ENCODE data around the gene BCL11A.

BCL11A gene

DNA sequence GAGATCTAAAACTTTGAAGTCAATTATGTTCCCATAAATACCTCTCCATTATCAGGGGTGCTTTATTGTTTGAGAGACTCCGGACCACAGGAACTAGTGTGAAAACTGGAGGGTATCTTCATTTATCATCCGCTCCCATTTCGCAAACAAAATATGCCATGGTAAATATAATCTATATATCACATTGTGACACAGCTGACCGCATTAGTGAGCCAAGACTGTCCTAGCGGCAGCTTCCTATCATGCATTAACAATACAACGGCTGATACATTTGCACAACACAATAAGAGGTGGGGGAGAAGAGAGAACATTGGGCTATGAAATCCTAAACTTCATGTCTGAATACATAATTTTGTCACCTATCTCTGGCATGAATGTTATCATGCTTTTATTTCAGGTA lies 29.5 kb downstream of the BCL11A start:
- DNase-seq = no peak

- no peak for DNase-seq
These were observed 31.0 kb downstream of the BCL11A start for GRCh38 chr2:60522462-60522861.

DNA sequence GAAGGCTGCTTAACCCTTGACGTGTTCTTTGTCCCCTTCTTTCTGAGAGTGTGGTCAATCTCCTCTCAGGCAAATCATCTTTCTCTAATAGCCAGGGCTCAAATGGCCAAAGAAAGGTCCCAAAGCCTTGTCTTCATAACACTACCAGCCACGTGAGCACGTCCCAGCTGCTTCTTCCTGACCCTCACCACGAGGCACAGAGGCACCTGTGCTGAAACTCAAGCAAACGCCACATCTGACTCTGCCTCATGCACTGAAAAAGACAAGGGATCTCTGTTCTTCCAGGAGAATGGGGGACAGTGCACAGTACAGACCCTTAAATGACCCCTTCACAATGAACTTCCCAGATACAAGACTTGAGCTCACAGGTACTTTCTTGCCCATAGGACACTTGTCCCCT lies 31.8 kb downstream of the BCL11A start:
- DNase-seq = no peak

GRCh38 chr2:60520917-60521539 lies 32.4 kb downstream of the BCL11A start:
- DNase-seq = no peak

- no peak for DNase-seq
These were observed 33.1 kb downstream of the BCL11A start for GRCh38 chr2:60520151-60520876.

GRCh38 chr2:60519231-60519863 lies 34.1 kb downstream of the BCL11A start:
- DNase-seq = no peak

DNA sequence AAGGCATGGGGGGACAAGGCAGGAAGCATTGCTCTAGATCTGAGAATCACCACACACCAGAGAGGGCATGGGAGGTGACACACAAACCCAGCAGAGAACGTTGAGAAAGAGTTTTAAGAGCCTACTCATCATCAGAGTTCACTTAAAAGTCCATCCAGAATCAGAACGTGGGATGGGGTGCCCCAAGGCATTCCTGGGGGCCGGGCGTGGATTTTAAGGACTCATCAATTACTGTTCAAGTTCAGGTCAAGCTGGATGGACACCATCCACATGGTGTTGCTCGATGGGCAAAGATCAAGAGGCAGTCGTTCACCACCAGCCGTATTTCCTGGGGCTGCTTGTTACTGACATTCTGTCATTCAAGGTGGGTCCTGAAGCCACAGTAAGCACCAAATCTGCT lies 34.9 kb downstream of the BCL11A start:
- no peak for DNase-seq

DNA sequence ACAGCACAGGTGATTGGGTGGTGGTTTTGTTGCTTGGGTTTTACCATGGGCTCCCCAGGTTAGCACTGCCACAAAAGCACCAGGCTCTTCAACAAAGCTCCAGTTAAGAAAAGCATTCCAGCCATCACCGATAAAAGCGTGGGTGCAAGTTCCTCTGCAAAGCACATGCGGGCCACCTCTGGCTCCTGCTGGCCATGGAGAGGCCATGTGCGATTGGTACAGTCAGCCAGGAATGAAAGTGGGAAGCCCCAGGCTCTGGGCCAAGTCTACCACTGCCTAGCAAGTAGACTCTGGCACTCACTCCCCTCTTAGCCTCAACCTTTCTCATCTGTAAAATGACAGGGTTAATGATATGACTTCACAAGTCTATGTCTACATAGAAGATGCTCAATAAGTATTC lies 36.0 kb downstream of the BCL11A start:
- no peak for DNase-seq

DNA sequence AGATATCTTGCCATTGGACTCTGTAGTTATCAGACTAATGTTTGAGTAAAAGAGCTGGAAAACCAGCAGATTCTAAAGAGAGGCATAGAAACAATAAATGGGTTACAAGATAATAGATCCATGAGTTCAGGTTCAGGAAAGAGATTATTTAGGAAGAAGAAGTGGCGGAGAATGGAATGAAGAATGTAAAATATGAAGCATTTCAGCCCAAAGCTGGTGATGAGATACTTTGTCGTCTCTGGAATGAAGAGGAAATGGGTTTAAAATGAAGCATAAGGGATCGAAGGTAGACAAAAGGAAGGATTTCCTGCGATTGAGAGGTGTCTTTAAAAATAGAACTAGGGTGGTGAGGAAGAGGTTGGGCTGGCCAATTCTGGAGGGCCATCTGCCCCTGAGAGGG lies 36.6 kb downstream of the BCL11A start:
- DNase-seq = no peak

DNA sequence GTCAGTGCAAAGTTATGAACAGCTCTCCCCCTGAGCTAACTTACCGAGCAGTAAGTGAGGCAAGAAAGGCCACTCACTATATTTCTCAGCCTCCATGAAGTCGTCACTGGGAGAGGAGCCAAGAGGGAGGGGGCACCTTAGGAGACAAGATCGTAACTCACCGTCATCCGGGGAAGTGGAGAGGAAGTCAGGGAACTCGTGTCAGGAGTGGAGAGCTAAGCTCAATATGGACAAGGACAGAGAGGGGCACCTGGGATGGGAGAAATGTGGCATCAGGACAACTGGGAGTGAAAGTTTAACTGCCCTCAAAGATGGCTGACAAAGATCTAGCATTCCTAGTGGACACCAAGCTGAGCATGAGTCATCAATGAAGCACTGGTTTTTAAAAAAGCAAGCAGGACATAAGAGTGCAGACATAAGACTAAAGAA lies 37.1 kb downstream of the BCL11A start:
- no peak for DNase-seq

GRCh38 chr2:60515721-60516226 lies 37.7 kb downstream of the BCL11A start:
- DNase-seq = no peak

- no peak for DNase-seq
These were observed 39.5 kb downstream of the BCL11A start for GRCh38 chr2:60513996-60514395.

DNA sequence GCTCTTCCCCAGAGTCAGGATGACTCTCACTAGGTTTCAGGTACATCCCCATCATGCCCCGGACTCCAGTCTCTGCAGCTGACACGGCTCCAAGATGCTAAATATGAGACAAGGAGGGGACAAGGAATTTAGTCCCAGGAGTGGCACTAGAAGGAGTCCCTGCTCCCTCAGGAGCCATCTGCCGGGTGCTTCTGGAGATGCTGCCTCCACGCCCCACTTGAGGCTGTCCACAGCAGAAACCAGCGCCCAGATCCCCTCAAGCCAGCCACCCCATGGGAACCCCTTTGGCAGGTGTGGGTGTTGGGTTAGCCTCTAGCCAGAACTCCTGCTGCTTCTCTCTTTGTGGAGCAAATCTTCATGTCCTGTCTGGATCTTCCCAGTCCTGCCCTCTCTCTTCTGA lies 40.3 kb downstream of the BCL11A start:
- DNase-seq = no peak

GRCh38 chr2:60512641-60513040 lies 40.8 kb downstream of the BCL11A start:
- no peak for DNase-seq

DNA sequence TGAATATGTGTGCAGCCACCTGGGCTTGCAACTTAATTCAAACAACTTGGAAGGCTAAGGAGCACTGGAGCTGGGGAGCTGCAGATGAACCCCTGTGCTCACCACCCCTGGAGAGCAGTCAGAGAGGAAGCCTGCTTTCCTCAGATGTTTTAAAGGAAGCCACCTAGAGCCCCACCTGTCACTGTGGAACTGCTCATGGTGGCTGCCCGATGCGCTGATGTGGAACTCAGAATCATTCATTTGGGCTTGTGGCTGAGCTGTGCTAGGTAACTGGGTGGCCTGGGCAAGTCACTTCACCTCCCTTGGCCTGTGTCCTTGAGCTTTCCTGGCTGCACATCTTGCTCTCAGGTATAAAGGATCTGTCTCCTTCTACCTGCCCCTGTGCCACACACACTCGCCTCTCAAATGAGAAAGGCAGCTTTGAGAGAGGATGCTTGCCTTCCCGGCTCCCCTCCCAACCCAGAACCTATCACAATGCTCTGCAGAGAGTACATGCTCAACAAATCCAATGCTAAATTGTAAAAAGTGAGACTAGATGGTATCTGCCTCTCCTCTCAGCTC lies 41.3 kb downstream of the BCL11A start:
- no peak for DNase-seq

DNA sequence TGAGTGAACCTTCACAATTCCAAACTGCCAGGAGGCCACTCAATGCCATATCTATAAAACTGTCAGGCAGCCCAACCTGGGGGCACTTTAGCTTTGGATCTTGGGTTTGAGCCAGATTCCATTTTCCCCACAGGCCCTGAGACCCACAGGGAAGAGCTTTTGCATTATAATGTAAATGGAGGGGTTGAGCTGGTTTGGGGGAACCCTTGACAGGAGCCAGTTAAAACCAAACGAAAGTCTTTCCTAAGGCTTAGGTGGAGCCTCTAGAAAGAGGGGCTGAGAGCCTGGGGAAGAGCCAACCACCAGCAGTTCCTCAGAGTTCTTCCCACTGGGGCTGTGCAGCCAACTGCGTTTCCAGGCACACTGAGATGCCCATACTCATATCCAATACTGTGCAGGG lies 42.7 kb downstream of the BCL11A start:
- DNase-seq = no peak

DNA sequence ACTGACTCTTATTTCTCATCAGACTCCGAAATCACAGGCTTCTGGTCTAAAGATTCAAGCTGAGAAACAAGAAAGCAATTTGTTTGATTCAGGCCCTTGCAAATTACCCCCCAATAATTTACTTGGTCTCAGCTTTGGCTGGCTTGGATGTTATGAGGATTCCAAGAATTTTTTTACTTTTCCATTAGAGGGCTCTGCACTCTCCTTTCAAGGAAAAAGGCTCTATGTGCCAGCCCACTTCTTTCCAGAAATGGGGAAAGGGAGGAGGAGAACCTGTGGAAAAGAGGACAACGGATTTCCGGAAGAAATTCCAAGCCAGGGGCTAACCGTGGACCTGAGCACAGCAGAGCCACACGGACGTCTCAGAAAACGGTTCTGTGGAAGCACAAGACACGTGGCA lies 44.4 kb downstream of the BCL11A start:
- DNase-seq = no peak

DNA sequence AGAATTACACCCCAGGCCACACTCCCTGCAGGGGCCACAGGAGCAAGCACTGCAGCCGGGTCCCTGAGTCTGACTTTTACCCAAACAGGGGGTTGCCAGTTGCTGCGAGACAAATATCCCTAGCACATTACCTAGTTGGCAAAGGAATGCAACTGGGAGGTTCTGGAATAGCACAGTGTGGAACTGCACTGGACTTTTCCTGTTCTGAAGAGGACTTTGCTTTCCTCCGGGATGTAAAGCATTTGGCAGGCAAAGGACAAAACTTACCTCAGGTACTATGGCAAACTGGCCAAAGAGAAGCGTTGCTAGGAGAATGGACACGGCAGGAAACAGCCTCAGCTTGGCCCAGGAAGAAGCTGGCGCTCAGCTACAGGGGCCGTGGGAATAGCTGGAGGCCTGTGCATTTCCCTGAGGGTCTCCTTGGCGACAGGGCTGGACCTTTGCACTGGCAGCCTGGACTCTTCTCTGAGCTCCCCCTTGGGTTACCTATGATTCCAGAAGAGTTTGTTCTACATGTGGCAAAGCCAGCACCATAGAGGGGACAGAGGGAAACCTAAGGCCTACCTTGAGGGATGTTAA lies 45.0 kb downstream of the BCL11A start:
- DNase-seq = no peak

GRCh38 chr2:60507211-60507965 lies 46.1 kb downstream of the BCL11A start:
- DNase-seq = no peak

DNA sequence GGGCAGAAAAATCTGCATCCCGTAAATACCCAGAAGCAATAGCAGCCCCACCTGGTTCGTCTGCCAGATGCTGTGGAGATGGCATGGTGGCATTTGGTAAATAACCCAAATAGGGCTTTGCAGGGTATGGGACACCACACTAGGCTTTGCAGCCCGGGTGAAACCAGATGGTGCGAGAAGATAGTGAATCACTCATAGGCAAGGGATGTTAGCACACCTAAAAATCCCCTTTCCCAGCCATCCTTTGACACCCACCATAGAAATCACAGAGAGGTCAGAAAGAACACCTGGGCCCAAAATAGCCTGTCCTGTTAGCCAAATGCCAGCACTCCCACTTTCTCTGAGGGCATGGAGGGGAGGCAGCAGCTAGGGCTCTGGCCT lies 47.6 kb downstream of the BCL11A start:
- DNase-seq = no peak

- no peak for DNase-seq
These were observed 48.1 kb downstream of the BCL11A start for GRCh38 chr2:60505240-60505879.

- no peak for DNase-seq
These were observed 49.4 kb downstream of the BCL11A start for GRCh38 chr2:60504049-60504448.

Data from cerebellar nuclear complex (tissue), 1 donor.